OCI-LY1 (cell line): ENCODE measurements around the gene SPOCK1.

Experiments used
- H2AFZ ChIP-seq: fragments of 200-600 bp; sonication (generic), shearing (Covaris generic); 2 replicates; pipeline ENCODE4 v1.6.0; 2014; ENCODE audit warnings: antibody characterized with exemption, mild to moderate bottlenecking, low read length
- H3F3A ChIP-seq: fragments of 200-600 bp; sonication (generic), shearing (Covaris generic); 2 replicates; pipeline ENCODE4 v1.6.0; 2014; ENCODE audit warnings: mild to moderate bottlenecking, antibody characterized with exemption, low read length, moderate library complexity; ENCODE audit not compliant: insufficient read depth
- H3K27ac ChIP-seq: fragments of 200-600 bp; sonication (generic); 2 replicates; pipeline ENCODE4 v1.5.1; 2014; ENCODE audit warnings: low read length, mixed run types, mild to moderate bottlenecking, low read depth; ENCODE audit not compliant: poor library complexity, severe bottlenecking
- H3K27me3 ChIP-seq: fragments of 200-600 bp; sonication (generic); 2 replicates; pipeline ENCODE4 v1.6.0; 2014; ENCODE audit warnings: antibody characterized with exemption, mild to moderate bottlenecking, low read length, moderate library complexity; ENCODE audit not compliant: insufficient read depth
- H3K36me3 ChIP-seq: fragments of 200-600 bp; sonication (generic); 2 replicates; pipeline ENCODE4 v1.6.1; 2014; ENCODE audit warnings: mild to moderate bottlenecking, antibody characterized with exemption, low read length, moderate library complexity, mixed read lengths; ENCODE audit not compliant: insufficient read depth
- H3K4me1 ChIP-seq: fragments of 200-600 bp; sonication (generic); 2 replicates; pipeline ENCODE4 v1.5.1; 2014; ENCODE audit warnings: mild to moderate bottlenecking, low read length, moderate library complexity; ENCODE audit not compliant: insufficient read depth, severe bottlenecking
- H3K4me2 ChIP-seq: fragments of 200-600 bp; sonication (generic), shearing (Covaris generic); 2 replicates; pipeline ENCODE4 v1.6.1; 2014; ENCODE audit warnings: low read length
- H3K4me3 ChIP-seq: fragments of 200-600 bp; sonication (generic); 2 replicates; pipeline ENCODE4 v1.5.1; 2014; ENCODE audit warnings: low read length, low read depth, mild to moderate bottlenecking, mixed read lengths; ENCODE audit not compliant: poor library complexity, severe bottlenecking
- H3K79me2 ChIP-seq: fragments of 200-600 bp; shearing (Covaris generic); 2 replicates; pipeline ENCODE4 v1.6.1; 2016; ENCODE audit warnings: mixed run types, low read length, mixed read lengths; ENCODE audit not compliant: insufficient read depth
- H3K9ac ChIP-seq: fragments of 200-600 bp; sonication (generic), shearing (Covaris generic); 2 replicates; pipeline ENCODE4 v1.6.1; 2014; ENCODE audit warnings: mild to moderate bottlenecking, low read length, mixed read lengths
- H3K9me2 ChIP-seq: fragments of 200-600 bp; sonication (generic), shearing (Covaris generic); 2 replicates; pipeline ENCODE4 v1.6.1; 2014; ENCODE audit warnings: low read depth, mild to moderate bottlenecking, low read length, mixed read lengths
- H3K9me3 ChIP-seq: fragments of 200-600 bp; shearing (Covaris generic); 2 replicates; pipeline ENCODE4 v1.6.1; 2014; ENCODE audit warnings: low read length, mixed read lengths
- H4K20me1 ChIP-seq: fragments of 200-600 bp; sonication (generic), shearing (Covaris generic); 2 replicates; pipeline ENCODE4 v1.6.0; 2016; ENCODE audit warnings: mild to moderate bottlenecking, low read length; ENCODE audit not compliant: insufficient read depth
- EZH2 ChIP-seq: fragments of 200-600 bp; sonication (generic), shearing (Covaris generic); IDR thresholded peaks from 2 replicates; pipeline ENCODE4 v1.8.0; 2017; ENCODE audit warnings: borderline replicate concordance, mixed run types, mild to moderate bottlenecking, antibody characterized with exemption, low read length, moderate library complexity, mixed read lengths
- TF ChIP-seq, protein P1 (sequence below): fragments of 200-600 bp; sonication (generic), shearing (Covaris generic); IDR thresholded peaks from 2 replicates; pipeline ENCODE4 v1.5.1; 2017; ENCODE audit warnings: mild to moderate bottlenecking, antibody characterized with exemption, low read length, moderate library complexity, mixed read lengths

Gene SPOCK1

DNA sequence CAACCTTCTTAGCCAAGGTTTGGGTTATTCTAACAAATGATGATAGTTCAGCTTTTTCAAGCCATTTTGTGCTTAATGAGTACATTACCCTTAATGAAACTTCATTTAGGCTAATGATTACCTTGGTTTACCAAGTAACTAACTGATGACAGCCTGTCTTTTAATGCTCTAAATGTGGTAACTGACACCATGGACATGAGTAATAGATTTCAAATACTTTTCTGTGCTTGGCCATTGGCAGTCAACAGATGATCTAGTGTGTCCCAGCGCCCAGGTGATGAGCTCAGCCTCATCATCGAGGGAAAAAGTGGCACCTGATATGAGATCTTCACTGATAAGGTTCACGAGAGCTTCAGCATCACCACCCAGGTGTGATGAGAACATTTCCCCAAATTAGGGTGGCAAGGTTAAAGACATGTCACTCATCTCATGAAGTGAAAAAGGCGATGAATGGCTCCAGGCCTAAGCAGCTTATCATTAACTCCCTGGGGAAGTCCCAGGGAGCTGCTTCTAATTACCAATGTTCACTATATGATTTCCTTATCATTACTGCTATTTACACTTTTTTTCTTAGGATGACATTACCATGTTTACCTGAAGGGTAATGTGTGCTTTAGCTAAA is 296.0 kb downstream of the SPOCK1 start:
- H3K4me1 ChIP-seq: no peaks in the 10 kb centered on the region
- no peak overlapping the region for H3K4me2 ChIP-seq
- no peak for TF ChIP-seq EZH2
- TF ChIP-seq, protein P1, sequence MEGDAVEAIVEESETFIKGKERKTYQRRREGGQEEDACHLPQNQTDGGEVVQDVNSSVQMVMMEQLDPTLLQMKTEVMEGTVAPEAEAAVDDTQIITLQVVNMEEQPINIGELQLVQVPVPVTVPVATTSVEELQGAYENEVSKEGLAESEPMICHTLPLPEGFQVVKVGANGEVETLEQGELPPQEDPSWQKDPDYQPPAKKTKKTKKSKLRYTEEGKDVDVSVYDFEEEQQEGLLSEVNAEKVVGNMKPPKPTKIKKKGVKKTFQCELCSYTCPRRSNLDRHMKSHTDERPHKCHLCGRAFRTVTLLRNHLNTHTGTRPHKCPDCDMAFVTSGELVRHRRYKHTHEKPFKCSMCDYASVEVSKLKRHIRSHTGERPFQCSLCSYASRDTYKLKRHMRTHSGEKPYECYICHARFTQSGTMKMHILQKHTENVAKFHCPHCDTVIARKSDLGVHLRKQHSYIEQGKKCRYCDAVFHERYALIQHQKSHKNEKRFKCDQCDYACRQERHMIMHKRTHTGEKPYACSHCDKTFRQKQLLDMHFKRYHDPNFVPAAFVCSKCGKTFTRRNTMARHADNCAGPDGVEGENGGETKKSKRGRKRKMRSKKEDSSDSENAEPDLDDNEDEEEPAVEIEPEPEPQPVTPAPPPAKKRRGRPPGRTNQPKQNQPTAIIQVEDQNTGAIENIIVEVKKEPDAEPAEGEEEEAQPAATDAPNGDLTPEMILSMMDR: no peak
- H3F3A ChIP-seq: no peaks in the 10 kb centered on the region
- no peak overlapping the region for H3K9ac ChIP-seq
- no peaks in the 10 kb centered on the region for H3K36me3 ChIP-seq
- H3K4me3 ChIP-seq: no peak overlapping the region
- H3K27me3 ChIP-seq: no peaks in the 10 kb centered on the region
- H3K9me3 ChIP-seq: no peaks in the 10 kb centered on the region
- H4K20me1 ChIP-seq: no peaks in the 10 kb centered on the region
- H2AFZ ChIP-seq: no peak overlapping the region
- no peaks in the 10 kb centered on the region for H3K79me2 ChIP-seq
- H3K27ac ChIP-seq: no peak overlapping the region
- H3K9me2 ChIP-seq: no peaks in the 10 kb centered on the region

DNA sequence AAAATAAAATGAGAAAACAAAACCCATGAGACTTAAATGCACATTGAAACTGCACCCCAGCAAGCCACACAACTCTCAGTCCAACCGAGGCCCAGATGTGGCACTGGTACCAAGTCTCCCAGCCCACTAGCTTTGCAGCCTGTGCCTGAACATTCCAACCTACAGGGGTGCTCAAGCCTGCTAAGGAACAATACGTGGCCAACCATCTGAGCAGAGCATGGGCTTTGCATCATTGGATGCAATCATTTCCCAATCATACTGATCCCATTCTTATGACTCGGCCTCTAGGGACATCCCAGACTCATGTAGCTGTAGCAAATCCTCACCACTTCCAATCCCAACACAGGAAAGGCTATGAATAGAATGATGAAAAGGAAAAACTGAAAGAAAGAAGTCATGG is 297.2 kb downstream of the SPOCK1 start:
- no peaks in the 10 kb centered on the region for H3K9me2 ChIP-seq

DNA sequence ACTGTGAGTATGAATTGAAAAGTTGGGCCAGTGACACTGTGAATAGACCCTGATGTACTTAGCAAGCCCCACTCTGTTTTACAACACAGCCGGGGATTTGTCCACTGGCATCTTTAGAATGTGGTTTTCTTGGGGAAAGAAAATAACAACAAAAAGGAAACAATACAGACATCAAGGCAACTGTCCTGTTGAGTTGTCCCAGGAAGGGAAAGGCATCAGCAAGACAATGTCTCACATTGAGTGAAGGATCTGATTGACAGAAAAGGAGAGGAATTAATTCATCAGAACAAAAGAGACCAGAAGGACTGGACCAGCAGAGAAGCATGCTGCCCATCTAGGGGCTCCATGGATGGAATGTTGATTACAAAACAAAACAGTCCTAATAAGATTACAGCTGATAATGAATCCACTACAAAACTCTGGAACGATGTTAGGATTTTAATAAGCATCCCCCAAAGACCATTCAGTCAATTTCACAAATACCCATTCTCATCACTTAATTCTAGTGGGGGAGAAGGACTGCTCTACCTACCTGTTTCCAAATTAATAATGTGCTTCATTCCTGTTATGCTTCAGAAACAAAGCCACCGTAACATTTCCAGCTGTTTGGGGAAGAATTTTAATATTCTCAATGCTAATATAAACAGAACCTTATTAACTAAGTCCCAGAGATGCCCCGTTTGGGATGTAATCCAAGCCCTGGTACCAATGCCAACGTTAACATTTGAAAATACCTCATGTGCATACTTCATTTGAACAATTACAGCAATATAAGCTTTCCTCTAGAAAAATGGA is 298.0 kb downstream of the SPOCK1 start:
- TF ChIP-seq, protein P1: no peak
- TF ChIP-seq EZH2: no peak
- no peak overlapping the region for H3K27ac ChIP-seq
- no peaks in the 10 kb centered on the region for H4K20me1 ChIP-seq
- H3K4me1 ChIP-seq: no peaks in the 10 kb centered on the region
- H3K36me3 ChIP-seq: no peaks in the 10 kb centered on the region
- no peaks in the 10 kb centered on the region for H3K9me3 ChIP-seq
- no peak overlapping the region for H3K9ac ChIP-seq
- H3K4me2 ChIP-seq: no peak overlapping the region
- H3K79me2 ChIP-seq: no peaks in the 10 kb centered on the region
- no peak overlapping the region for H3K4me3 ChIP-seq
- H3F3A ChIP-seq: no peaks in the 10 kb centered on the region
- H2AFZ ChIP-seq: no peak overlapping the region
- H3K27me3 ChIP-seq: no peaks in the 10 kb centered on the region
- H3K9me2 ChIP-seq: no peaks in the 10 kb centered on the region

More for the DNA sequence above, 297.2 kb downstream of the SPOCK1 start:
- TF ChIP-seq, protein P1: no peak
- TF ChIP-seq EZH2: no peak
- H3K4me3 ChIP-seq: no peak overlapping the region
- no peaks in the 10 kb centered on the region for H3K79me2 ChIP-seq
- H3K4me2 ChIP-seq: no peak overlapping the region
- H3K27ac ChIP-seq: no peak overlapping the region
- H3K9me3 ChIP-seq: no peaks in the 10 kb centered on the region
- no peaks in the 10 kb centered on the region for H3K27me3 ChIP-seq
- no peaks in the 10 kb centered on the region for H3K4me1 ChIP-seq
- H3K36me3 ChIP-seq: no peaks in the 10 kb centered on the region
- no peaks in the 10 kb centered on the region for H4K20me1 ChIP-seq
- H3F3A ChIP-seq: no peaks in the 10 kb centered on the region
- H2AFZ ChIP-seq: no peak overlapping the region
- H3K9ac ChIP-seq: no peak overlapping the region
